CD4-positive, alpha-beta T cell treated with Interleukin-6 for 4 hours (primary cell): Measurements from ENCODE around the gene SLC23A2.
"Not testable (repeated sequence)": the region's sequence is repeated elsewhere in the genome, so short reads cannot be mapped to it uniquely, and the experiment has no call there.

Experiments used
- DNase-seq: peaks from one replicate; pipeline ENCODE4 v3.0.0-alpha.2; 2020; ENCODE audit warnings: mixed read lengths

SLC23A2 gene

DNA sequence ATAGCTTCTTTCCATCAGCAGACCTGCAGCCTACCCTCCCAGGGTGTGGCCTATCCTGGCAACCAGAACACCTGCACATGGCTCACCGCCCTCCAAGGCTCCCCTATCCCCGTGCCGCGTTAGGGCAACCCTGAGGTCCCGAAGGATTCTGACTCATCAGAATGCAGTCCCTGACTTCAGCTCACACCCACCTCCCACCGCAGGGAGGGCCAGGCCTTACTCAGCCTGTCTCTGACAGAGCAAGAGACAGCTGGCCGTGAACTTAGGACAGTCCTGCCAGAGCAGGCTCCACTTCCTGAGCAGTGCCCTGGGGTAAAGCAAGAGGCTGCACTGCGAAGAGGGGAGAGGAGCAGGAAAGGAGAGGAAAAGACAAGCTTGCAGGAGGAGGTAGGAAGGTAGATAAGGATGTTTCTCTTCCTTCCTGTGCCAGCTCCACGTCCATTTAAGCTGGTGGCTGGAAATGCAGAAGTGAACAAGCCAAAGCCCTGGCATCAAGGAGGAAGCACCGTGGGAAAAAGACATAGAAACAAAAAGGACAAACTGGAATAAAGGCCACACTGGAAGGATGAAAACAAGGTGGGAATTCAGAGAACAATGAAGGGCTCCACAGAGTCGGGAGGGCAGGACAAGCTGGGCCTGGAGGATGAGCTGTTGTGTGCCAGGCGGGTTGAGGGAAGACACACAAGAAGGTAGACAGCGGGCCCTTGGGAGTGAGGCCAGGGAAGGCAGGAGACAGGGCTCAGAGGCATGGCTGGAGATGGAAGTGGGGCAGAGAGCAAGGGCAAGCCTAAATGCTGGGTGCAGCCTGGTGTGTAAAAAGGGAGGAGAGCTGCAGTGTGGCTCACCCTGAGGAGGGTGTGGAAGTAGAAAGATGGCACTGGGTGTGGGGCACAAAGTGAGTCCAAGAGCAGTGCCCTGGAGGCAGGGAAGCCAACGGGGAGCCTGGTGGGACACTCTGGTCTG, 102.7 kb downstream of the SLC23A2 start:
- DNase-seq = no peak

DNA sequence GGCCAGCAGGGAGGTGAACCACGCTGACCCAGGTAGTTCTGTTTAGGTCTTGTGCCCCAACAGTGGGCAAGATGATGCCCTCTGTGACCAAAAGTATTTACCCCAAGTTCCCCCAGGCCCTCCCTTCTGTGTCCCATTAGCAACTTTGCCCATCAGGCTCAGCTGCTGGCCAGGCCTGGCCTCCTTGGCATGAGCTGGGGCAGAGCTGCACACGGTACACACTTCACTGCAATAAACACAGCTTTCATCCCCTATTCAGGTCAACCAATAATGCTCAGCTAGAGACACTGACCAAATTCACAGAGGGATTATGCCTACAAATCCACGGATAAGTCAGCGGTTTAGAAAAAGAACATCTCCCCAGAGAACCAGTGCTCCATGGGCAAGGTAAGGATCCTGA, 103.7 kb downstream of the SLC23A2 start:
- no peak for DNase-seq

DNA sequence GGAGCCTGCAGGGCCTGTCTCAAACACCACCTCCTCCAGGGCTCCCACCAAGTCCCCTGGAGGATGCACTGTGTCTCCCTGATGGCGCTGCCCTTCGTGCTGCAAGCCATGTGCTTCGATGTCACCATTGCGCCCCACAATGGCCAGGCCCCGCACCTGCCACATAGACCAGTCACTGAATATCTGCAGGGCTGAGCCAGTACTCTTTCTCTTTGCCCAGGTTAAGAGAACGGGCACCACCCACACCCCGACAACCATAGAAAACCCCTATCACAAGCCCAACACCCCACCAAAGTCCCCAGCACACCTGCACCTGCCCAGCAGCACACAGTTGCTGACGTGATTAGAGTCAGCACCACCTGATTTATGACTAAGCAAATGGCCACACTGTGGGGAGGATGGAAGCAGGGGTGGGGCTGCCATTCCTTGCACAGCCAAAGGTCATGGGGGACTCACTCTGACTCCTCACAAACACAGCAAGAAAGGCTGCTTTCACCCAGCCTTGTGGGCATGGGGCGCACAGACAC, 104.3 kb downstream of the SLC23A2 start:
- DNase-seq = peak; percentile 27

DNA sequence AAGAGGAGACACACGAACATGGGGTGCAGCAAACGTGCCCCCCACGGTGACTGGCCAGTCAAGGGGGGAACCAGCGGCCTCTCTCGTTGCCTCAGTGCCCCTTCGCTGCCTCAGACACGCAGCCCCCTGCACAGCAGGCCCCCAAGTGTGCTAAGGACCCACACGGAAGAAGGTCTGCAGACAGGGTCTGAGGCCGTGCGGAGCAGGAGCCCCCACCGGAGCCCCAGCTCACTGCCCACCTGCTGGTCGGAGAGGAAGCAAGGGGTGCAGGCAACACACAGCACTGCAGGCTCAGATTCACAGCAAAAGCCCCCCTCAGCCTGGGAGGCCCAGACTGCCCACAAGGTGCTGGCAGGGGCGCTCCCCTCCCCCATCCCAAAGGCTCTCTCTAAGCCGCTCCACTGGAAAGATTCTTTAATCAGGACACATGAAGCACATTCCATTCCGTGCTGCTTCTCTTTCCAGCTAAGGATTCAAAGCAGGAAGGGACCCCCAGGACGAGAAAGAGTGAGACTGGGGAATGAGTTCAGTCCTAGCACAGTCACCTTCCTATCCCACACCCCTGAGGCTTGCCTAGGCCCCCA, 105.1 kb downstream of the SLC23A2 start:
- DNase-seq = no peak

DNA sequence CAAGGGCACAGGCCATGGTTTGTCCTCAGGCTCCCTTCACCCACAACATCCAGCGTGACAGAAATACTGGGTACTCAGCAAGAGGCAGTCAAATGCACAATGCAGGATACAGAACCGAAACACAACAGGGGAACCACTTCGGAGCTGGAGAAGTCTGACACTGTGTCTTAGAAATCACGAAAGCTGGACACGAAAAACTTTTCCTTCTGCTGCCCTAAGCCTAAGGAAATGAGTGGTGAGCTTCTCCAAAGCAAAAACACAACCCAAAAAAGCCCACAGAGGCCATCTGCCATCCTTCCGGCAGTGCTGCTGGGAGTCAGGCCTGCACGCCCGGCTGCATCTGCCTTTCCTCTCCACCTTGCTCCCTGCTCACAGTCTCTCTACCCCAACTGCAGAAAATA, 106.3 kb downstream of the SLC23A2 start:
- no peak for DNase-seq

DNA sequence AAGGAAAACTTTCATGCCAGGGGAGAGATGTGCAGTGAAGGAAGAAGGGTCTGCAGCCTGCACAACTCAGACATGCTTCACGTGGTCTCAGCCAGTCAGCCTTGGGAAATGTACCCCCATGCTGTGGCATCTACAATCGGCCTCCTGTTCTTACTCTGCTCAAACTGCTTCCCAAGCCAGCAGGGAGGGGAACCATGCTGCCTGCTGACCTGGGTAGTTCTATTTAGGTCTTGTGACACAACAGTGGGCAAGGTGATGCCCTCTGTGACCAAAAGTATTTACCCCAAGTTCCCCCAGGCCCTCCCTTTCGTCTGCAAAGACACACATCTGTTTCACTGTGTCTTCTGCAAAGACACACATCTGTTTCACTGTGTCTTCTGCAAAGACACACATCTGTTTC, 106.9 kb downstream of the SLC23A2 start:
- DNase-seq = no peak

DNA sequence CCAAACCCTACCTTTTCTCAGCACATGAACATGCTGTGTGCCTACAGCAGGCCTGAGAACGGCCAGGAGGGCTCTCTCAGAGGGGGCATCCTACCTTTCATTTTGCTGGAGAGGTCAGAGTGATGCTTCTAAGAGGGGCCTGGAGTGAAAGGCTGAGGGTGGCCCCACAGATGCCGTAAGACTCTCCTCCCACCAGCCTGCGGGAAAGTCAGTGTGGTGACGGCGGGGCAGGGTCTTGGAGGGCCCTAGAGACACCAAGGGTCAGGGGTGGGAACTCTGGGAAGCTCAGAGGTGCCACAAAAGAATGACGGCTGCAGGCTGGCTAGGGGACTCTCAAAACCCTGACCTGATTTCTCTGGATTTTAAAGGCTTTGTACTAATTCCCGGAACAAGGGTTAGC, 107.6 kb downstream of the SLC23A2 start:
- no peak for DNase-seq

DNA sequence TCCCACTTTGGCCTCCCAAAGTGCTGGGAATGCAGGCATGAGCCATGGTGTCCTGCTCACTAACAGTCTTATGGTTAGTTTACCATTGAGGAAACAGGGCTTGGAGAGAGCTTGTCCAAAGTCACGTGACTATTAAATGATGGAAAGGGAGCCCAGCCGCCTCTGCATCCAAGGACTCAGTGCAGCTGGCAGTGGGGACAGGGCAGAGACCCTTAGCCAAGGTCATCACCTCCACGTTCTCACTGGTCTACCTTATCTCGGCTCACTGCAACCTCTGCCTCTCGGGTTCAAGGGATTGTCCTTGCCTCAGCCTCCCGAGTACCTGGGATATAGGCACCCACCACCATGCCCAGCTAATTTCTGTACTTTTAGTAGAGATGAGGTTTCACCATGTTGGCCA, 109.3 kb downstream of the SLC23A2 start:
- no peak for DNase-seq

DNA sequence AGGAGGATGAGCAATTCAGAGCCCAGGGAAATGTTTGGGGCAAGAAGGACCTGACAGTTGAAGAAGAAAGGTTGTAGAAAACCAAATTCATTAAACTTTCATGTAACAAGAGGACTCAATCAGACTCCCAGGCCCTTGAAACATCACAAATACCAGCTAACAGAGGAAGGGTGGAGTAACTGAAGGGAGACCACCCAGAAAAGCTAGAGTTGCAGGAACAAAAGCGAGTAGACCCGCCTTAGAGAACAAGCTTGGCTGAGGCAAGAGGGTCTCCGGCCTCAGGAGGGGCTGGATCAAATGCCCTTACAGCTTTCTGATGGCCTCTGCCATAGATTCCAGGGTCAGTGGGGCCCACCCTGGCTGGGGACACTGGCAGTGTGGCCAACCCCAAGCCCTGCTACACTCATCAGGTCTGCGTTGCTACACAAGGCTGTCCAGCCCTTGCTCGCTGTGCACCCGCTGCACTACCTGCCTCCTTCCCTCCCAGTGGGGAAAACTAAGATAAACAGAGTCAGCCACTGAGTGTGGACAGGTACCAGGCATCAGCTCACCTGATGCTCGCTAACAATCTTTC, 110.0 kb downstream of the SLC23A2 start:
- no peak for DNase-seq

DNA sequence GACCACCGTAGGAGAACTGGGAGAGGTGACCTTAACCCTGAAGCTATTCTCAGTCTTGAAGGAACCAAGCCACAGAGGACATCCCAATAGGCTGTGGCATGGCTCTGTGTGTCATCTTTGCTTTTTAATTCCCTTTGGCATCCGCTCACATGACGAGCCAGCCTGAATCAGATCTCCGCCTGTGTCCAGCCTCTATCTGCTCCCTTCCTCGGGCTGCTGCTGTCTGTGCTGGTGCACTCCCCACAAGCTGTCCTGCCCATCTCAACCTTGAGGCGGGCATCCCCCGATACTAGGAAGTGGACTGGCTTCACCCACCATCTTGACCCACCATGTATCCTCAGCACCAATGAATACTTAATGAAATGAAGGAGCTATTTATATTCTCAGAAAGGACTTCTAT, 111.9 kb downstream of the SLC23A2 start:
- no peak for DNase-seq

DNA sequence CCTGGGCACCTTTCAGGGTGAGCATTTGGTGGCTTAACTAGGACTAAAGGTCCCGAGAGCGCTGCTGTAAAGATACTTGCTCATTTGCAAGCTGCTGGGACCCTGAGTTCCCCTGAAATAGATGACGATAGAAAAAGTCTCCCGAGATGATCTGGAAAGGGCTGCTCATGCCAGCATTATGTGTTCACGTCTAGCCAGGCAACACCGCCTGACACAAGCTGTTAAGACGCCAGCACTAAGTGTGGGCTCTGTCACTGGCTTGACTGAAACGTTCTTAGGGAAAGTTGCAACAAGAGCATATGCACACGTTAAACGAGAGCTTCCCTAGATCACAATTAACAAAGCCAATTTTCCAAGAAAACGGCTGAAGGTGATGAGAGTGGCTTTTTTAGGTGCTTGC, 113.7 kb downstream of the SLC23A2 start:
- no peak for DNase-seq

DNA sequence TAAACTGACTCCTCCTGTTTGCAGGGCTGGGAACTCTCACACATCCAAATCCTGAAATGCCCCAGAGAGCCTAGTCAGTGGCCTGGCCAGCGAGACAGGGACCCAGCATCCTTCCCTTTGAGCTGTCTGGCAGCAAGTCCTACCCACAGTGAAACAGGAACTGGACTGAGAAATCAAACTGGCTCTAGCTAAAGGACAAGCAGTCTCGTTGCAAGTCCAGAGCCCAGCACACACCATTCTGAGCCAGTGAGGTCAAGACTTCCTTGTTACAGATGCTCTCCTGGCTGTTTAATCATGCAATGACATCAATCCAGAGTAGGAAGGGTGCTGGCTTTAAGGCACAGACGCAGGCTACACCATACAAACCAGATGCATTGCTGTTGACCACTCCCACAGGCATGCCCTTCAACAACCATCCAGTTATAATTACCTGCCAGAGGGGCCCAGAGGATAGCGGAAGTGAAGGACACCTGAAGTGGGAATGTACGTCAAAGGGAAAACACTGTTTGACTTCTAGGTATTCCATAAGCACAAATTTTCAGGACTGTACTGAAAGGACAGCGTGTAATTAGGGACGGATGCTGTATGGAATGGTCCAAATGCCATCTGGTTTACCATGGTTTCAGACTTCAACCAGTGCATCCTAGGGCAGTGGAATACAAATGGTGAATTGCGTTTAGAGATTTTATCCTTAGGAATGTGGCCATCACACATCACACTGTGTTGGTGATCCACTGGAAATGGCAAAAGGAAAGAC, 114.4 kb downstream of the SLC23A2 start:
- DNase-seq = no peak

DNA sequence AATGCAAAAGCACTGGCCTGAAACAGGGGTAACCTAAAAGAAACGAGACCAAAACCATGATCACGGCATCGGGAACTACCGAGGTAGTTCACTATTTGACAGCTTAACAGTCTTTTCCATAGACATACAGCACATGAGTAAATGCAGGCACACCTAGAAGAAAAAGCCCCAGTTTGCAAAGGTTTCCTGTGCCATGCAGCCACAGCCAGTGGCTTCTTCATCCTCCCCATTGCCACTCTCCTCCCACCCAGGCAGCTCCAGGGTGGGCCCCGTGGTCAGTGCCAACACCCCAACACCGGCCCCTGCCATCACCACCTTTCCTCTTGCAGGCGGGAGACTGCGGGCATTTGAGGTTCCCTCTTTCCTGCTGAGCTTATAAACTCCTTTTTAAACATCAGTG, 115.4 kb downstream of the SLC23A2 start:
- DNase-seq = no peak

DNA sequence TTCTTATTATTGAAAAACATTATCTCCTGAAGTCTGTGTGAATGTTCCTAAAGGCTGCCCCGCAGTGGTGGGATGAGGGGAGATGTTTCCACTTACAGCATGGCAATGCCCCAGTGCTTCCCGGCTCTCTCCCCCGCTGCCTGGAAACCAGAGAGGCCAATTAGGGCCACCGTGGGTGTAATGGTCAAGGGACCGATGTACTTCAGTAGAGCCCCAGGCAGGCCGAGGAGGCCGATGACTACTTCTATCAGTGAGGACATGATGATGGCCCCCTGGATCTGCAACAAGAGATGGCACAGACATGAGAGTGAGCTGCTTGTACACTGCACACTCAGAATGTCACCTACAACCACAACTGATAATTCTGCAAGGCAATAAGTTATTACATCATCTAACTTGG, 117.8 kb downstream of the SLC23A2 start:
- DNase-seq = no peak

DNA sequence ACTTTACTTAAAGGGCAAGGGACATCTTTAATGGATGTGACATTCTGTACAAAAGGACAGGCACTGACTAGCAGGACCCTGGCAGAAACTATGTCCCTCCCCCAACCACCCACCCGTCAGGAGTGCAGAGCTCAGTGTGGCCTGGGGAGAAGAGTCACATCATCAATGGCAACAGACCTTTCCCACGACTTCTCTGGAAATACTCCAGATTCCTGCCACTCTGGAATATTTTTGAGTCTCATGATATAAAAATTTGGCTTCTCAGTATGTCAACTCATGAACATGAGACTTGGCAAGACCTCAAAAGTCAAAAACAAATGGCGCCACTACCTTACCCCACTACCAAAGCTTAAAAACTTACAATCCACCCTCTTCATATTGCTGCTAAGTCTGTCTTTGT, 118.3 kb downstream of the SLC23A2 start:
- DNase-seq = no peak

DNA sequence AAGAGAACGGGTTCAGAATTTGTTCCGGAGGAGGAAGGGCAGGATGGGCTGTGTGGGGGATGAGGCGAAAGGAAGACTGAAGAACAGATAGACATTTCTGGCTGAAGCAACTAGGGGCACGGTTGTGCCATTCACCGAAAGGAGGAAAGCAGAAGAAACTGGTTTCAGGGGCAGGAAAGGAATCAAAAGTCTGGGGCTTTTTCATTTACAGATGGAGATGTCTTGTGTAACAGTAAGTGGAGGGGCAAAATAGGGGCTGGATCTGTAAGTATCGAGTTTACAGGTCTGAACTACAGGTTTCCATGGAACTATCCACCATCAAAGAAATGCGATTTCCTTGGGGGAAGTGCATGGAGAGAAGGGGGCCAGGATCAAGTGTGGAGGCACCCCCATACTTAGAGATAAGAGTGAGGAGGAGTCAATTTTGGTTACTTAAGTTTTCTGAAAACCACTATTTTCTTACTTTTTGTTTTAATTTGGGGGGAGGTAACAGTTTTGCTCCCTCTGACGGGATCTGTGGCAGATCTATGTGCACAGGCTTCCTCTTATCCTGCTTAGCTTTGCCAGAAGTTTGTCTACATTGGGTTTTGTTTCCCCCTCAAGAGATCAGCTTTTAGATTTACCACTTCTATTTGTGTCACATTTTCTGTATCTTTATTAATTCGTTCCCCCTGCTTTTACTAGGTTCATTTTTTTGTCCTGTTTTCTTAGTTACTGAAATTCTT, 120.1 kb downstream of the SLC23A2 start:
- DNase-seq = no peak

DNA sequence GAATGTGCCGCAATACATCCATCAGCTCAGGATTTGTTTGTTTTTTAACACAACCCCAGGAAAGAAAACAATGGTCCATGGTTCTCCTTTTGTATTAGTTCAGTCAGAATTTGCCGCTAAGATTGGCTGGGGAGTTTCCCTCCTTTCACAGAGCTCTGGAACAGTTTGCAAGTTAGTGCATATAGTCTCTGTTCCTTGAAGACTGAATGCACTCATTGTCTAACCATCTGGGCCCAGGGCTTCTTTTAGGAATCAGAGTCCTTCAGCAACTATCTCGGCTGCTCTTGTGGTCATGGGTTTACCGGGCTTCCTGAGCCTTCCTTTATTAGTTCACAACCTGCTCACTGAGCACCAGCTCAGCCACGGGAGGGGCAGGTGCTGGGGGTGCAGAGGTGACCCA, 121.3 kb downstream of the SLC23A2 start:
- DNase-seq = no peak

DNA sequence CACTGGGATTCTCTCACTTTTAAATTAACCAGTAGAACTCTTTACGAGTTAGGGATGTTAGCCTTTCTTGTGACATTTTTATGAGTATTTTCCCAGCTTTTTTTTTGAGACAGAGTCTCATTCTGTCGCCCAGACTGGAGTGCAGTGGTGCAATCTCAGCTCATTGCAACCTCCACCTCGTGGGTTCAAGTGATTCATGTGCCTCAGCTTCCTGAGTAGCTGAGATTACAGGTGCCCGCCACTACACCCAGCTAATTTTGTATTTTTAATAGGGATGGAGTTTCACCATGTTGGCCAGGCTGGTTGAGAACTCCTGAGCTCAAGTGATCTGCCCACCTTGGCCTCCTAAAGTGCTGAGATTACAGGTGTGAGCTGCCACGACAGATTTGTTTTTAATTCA, 123.2 kb downstream of the SLC23A2 start:
- not testable (repeated sequence) for DNase-seq

DNA sequence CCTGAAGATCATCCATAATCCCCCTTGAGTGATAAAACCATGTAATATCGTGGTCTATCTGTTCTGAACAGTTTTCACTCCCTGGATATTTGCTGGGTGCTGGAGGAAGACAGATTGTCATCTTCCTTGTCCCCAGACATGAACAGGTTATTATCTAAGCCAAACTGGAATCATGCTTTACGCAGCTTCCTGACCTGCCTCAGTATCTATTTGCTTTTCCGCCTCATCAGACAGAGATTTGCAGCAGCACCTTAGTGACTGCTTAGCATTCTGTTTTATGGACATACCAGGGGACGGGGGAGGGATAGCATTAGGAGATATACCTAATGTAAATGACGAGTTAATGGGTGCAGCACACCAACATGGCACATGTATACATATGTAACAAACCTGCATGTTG, 124.6 kb downstream of the SLC23A2 start:
- DNase-seq = no peak

DNA sequence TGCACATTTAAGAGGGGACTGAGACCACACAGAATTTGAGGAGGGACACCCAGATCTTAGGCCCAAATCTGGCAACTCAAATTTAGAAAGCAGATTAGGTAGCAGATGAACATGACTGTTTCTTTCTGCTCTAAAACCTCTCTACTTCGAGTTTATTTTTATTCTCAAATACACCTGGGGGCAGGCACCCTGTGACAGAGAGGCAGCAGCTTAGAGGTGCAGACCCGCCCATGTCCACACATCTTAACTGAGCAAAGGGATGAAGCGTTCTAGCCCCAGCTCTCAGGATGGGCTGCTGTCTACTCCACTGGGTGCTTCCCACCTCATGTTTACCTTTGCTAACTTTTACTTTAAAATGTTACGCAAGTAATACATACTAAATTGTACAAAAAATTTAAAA, 125.0 kb downstream of the SLC23A2 start:
- no peak for DNase-seq

DNA sequence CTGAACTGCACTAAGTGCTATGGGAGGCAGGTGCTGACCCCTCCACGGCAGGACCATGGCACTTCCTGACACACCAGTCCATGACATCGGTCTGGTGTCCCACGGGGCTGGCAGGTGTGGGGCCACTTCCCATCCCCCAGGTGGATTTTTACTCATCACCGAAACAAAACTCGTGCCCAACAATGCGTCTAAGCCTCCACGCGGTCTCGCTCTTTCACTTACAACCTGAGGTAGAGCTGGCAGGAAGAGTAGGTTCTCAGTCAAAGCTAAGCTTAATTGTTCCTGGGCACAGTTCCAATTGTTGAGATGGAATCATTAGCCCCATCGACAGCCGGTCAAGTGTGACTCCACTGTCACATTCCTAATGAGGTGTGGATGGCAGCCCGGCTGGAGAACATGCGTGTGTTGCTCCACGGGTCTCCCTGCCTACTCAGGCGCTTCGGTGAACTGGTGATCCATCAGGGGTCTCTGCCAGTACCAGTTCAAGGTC, 125.7 kb downstream of the SLC23A2 start:
- DNase-seq = no peak

DNA sequence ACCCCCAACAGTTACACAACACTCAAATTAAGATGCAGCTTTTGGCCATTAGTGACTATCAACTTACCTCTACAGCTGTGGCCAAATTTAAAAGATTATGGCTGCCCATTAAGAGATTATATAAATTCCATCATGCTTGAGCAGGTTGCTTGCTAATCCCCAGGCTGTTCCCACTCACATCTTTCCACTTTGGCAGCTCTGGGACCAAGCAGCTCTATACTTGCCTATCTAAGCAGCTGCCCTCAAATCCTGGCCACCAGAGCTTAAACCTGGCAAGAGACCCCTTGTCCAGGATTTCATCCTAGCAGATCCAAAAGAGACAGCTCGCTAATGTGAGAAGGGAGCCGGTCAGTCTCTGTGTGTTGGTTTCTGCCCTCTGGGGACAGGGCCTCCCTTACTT, 127.9 kb downstream of the SLC23A2 start:
- no peak for DNase-seq
